IPS-18c (cell line): ENCODE results near the gene ATXN1.

ENCODE experiments used
- H3K4me3 ChIP-seq: 2 replicates; pipeline ENCODE4 v1.7.0; 2013; ENCODE audit warnings: low read depth, mild to moderate bottlenecking, low read length, moderate library complexity; ENCODE audit not compliant: insufficient read depth
- H3K9me3 ChIP-seq: one replicate; pipeline ENCODE4 v1.6.1; 2013; ENCODE audit warnings: mild to moderate bottlenecking, low read length, moderate library complexity; ENCODE audit not compliant: control insufficient read depth, insufficient read depth

ATXN1 gene

DNA sequence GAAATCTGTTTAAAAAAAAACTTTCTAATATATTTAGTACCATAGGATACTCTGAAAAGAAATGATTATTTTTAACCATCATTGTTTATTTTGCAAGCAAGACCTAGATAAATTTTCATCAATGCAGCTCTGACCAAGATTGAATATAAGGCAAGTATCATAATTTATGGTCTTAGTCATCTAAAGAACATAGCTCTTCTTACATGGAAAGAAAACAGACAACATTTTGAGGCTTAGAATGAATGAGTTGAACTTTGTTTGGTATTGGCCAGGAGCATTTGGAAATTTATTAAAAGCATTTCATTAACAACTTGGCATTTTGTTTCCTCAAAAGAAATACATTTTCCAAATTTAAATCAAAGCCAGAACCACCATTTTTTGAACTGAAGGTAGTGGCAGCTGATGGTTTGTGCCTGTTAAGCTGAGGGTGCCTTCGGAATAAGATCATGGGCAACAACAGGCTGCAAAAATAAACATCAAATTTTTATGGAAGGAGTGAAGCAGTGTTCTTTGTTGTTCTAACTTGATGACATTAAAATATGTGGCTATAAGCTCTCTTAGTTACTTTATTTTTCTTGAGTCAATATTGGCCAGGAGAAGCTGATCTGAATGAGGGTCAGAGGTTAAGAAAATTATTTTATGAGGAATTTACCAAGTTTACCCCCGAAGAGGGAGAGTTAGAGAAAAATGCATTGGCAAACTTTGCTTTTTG is 6.7 kb upstream of the ATXN1 start:
- Histone ChIP-seq H3K4me3 (no peak overlapping the region), H3K9me3 (no peaks in the 10 kb centered on the region)

DNA sequence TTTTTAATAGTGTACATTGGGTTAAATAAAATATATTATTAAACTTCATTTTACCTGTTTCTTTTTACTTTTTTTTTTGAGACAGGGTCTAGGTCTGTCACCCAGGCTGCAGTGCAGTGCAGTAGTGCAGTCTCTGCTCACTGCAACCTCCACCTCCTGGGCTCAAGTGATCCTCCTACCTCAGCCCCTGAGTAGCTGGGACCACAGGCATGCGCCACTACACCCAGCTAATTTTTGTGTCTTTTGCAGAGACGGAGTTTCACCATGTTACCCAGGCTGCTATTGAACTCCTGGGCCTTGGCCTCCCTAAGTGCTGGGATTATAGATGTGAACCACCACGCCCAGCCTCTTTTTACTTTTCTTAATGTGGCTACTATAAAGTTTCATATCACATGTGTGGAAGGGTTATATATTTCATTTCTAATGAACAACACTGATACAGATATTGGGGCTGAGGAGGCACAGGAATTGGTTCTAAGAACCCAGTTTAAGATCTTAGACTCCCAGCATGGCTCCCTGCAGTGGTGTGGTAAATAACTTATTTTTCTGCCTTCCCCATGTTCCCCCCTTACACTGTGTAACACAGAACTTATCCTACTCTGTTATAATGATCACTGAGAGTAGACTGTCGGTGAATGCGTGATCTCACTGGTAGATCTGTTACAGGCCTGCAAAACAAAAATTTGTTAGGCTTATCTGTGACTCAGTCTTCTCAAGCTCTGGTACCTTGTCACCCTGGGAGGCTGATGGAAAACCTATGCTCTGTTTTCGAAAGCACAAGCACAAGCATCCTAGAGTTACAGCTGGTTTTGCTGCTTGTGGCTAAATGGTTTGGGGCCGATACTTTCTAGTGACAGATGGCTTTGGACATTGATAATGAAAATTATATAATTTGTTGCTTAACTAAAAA is 5.8 kb upstream of the ATXN1 start:
- Histone ChIP-seq H3K9me3 (no peaks in the 10 kb centered on the region), H3K4me3 (no peak overlapping the region)

DNA sequence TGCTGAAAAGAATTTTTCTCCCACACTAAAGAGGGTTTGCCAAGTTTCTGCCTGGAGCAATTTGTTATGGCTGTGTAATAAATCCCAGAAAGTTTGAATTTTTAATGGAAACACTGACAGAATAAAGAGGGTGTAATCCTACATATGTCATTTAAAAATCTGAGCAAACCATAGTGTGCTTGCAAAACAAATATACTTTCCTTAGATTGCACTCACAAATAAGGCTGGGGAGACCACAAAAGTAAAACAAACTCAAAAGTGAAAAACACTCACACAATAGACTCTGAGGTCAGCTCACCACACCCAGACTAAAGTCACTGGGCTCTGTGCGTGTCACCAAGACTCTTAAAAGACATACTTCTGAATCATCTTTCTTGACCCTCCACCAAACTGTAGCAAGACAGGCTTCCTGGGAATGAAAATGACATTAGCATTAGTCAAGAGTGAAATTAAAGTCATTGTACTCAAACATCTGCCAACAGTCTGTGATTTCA is 4.8 kb upstream of the ATXN1 start:
- Histone ChIP-seq H3K4me3 (no peak overlapping the region), H3K9me3 (no peaks in the 10 kb centered on the region)

GRCh38 chr6:16765235-16765634 is 4.0 kb upstream of the ATXN1 start:
- Histone ChIP-seq H3K9me3 (no peaks in the 10 kb centered on the region), H3K4me3 (no peak overlapping the region)

DNA sequence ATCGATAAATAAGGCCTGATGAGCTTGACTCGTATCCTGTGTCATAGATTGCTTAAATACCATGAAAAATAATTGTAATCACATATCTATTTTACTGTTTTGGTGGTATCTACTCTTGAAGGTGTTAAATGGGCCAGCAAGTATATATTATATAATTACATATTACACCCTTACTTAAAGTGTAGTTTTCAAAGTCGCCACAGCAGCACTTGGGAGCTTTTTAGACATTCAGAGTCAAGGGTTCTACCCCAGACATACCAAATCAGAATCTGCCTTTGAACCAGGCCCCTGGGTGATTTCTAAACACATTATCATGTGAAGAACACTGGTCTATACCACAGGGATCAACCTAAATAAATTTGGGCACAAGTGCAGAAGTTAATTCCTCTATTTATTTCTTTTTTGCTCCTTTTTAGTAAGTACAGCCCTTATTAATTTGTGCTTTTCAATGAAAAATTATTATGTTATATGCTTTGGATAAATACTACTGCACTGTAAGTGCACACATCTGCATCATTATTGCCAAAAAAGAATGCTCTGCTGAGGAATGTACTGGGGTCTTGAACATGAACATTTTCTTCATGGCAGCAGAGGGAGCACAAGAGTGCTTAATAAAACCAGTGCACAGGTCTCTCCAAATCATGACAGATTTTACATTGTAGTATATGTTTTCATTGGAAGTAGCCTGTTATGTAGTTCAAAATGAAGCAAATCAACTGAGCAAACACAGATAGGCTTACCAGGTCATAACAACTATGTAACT is 3.1 kb upstream of the ATXN1 start:
- Histone ChIP-seq H3K9me3 (no peaks in the 10 kb centered on the region), H3K4me3 (no peak overlapping the region)

DNA sequence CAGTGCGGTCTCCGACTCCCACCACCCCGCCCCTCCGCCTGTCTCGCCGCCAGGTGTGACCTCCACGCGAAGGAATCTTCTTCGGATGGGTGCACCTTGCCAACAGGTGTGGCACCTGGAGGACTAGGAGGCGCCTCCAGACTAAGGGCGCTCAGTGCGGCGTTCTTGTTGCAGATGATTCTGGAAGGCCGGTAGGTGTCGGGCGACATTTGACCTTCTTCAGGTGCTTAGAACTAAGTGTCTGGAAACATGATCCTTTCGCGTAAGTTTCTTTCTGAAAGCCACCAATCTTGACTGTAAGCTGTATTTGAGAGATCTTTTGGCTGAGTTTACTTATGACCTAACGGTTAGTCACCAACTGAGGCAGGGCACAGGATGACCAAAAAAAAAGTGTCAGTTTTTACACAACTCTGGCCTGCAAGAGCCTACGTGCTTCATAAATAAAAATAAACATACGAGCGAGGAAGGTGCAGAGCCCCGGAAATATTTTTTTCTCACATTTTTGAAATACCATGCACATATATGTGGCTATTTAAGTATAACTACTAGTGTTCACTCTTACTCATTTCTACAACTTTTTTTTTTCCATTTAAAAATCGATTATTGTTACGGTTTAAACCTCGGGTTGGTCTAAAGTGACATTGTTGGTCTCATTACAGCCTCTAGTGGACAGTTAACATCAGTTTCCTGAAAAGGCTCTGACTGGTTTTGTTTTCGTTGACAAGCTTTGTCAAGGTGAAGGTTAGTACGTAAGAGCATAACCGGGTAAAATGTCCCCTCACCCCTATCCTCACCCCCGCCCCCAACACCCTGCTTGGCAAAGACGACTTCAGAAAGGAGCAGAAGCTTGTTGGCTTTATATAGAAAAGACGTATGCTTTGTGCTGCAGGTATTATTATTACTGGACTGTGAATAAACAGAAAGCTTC is 1.6 kb upstream of the ATXN1 start:
- H3K9me3 ChIP-seq, result no peaks in the 10 kb centered on the region

GRCh38 chr6:16762268-16762549 is 949 bp upstream of the ATXN1 start:
- Histone ChIP-seq H3K9me3 (no peaks in the 10 kb centered on the region), H3K4me3 (peak overlapping the region; percentile 86)

More for the DNA sequence above, 1.6 kb upstream of the ATXN1 start:
- peak overlapping the region; percentile 86 for H3K4me3 ChIP-seq

DNA sequence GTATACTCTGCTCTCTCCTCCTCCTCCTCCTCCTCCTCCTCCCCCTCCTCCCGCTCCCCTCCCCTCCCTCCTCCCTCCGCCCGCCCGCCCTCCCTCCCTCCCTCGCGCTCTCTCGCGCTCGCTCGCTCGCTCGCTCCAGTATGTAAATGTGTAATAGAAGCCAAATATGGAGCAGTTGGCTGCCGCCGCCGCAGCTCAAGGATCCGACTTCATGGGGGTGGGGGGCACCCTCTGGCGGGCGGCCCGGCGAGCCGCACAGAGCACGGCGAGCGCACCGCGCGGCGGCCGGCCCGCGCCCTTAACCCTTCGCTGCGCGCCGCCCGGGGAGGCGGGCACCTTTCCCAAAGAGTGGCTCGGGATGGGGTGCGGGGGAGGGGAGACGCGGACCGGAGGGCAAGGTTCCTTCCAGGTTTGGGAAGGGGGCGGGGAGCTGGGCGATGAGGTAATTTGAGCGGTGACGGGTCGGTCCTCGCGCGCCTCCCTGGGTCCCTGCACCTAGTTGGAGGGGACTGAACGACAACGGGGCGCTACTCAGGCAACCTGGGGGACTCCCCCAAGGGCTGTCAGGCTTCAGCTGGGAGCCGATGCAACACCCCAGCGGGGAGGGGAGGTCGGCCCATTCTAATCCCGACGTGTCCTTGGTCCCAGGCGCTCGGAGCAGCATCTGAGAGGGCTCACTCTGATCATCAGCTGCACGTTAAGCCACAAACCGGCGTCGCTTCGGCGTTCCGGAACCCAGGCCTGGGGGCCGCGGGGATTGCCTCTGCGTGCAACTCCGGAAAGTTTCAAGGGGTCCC is 409 bp upstream of the ATXN1 start:
- no peaks in the 10 kb centered on the region for H3K9me3 ChIP-seq
- H3K4me3 ChIP-seq, result peak overlapping the region; percentile 86

GRCh38 chr6:16759646-16760515 is 1.4 kb downstream of the ATXN1 start:
- H3K4me3 ChIP-seq, result peak overlapping the region; percentile 72

GRCh38 chr6:16759181-16759645 is 2.0 kb downstream of the ATXN1 start:
- H3K4me3 ChIP-seq, result peak overlapping the region; percentile 72
- no peaks in the 10 kb centered on the region for H3K9me3 ChIP-seq

More at GRCh38 chr6:16759646-16760515, 1.4 kb downstream of the ATXN1 start:
- no peaks in the 10 kb centered on the region for H3K9me3 ChIP-seq

- peak overlapping the region; percentile 10 for H3K4me3 ChIP-seq
- H3K9me3 ChIP-seq, result no peaks in the 10 kb centered on the region
These were observed 2.9 kb downstream of the ATXN1 start for GRCh38 chr6:16758163-16758975.

DNA sequence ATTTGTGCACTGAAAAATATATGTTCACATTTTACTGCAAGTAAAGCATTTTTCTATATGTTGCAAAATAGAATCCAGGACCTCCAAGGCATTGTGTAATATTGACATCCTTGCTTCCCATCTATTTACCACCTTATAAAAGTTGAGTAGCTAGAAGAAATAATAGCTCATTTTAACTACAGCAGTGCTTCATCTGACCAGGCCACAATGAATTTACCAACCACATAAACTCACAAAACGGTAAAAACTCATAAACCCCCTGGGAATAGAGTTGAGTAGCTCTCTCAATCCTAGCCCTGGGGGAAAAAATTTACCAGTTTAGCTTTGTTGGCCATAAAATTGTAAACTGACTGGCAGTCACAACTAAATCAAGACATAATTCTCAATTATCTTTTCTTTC is 3.9 kb downstream of the ATXN1 start:
- H3K4me3 ChIP-seq, result no peak overlapping the region
- H3K9me3 ChIP-seq, result no peaks in the 10 kb centered on the region

DNA sequence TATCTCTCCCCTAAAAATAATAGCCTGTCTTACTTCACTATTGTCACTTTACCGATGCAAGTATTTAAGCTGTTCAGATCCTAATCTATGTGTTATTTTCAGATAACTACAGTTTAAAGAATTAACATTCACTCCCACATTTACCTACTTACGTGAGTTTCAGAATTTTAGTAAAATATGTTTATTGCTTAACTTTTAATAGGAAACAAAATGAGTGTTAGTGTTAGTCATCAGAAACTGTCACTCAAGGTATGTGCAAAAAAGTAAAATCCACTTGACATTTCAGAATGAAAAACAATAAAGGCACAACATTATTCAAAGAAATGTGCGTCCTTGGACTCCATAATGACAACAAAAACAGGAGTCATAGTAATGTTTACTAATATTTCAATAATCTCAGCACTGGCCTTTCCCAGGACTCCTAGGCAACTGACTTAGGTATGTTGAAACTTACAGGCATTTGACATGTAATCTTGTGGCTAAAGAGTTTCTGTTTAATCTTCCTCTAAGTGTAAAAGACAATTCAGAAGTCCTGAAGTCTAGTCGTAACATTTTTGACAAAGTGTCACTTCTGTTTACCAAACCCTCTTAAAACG is 4.5 kb downstream of the ATXN1 start:
- Histone ChIP-seq H3K4me3 (no peak overlapping the region), H3K9me3 (no peaks in the 10 kb centered on the region)

GRCh38 chr6:16755544-16755943 is 5.7 kb downstream of the ATXN1 start:
- H3K9me3 ChIP-seq, result no peaks in the 10 kb centered on the region
- no peak overlapping the region for H3K4me3 ChIP-seq
